GM23338 (cell line): ENCODE data around the gene ILK.

Experiments used
- CREB1 ChIP-seq: fragments of 250-450 bp; sonication (Bioruptor Pico); IDR thresholded peaks from 2 replicates; pipeline ENCODE4 v1.5.0; 2020; ENCODE audit warnings: low read depth, mild to moderate bottlenecking, moderate library complexity
- CTCF ChIP-seq, 2 experiments: fragments of 200-600 bp in 1 of 2; sonication (generic) in 1 of 2; conservative IDR thresholded peaks; 2 replicates each; pipeline versions ENCODE4 v1.5.1 to v1.6.1; 2016 to 2017; ENCODE audit warnings: antibody characterized with exemption in 2 of 2, low read depth in 2 of 2, mild to moderate bottlenecking in 2 of 2, moderate library complexity in 1 of 2
- EZH2 ChIP-seq: fragments of 200-600 bp; sonication (generic); IDR thresholded peaks from one replicate; pipeline ENCODE4 v1.8.0; 2017; ENCODE audit warnings: antibody characterized with exemption, mild to moderate bottlenecking, low read depth; ENCODE audit not compliant: unreplicated experiment
- EZH2phosphoT487 ChIP-seq: fragments of 200-600 bp; sonication (generic); IDR thresholded peaks from one replicate; pipeline ENCODE4 v1.8.1; 2018; ENCODE audit warnings: antibody characterized with exemption; ENCODE audit not compliant: unreplicated experiment
- JUNB ChIP-seq: IDR thresholded peaks from one replicate; pipeline ENCODE4 v1.6.1; 2016; ENCODE audit warnings: antibody characterized with exemption; ENCODE audit not compliant: unreplicated experiment
- POLR2AphosphoS5 ChIP-seq: IDR thresholded peaks from 2 replicates; pipeline ENCODE4 v1.6.1; 2016; ENCODE audit warnings: antibody characterized with exemption, low read depth
- ZNF331 ChIP-seq: fragments of 250-450 bp; sonication (Bioruptor Pico); IDR thresholded peaks from 2 replicates; pipeline ENCODE4 v1.5.0; 2020; ENCODE audit warnings: low read depth, mild to moderate bottlenecking, moderate library complexity

GRCh38 chr11:6601041-6601461 is 2.5 kb upstream of the ILK start:
- TF ChIP-seq CTCF (conservative IDR thresholded peaks at IDR 0.05; ENCODE audit: low read depth in 2 of 2) (no peak), EZH2phosphoT487 (no peak), JUNB (no peak), POLR2AphosphoS5 (no peak), EZH2 (no peak), CREB1 (CRISPR knock-in tag) (no peak), ZNF331 (CRISPR knock-in tag) (no peak)
